T-helper 2 cell treated with Interferon-gamma antibody and Interleukin-4, amounts not matched to agents 5 μg/mL and 100 μg/mL, for 36 hours (primary cell): ENCODE results near the gene ADAM33.

Experiments
- DNase-seq: peaks from one replicate; pipeline ENCODE4 v3.0.0; 2021; ENCODE audit warnings: low spot score
- H3K27ac Mint-ChIP-seq: one replicate; pipeline ENCODE4 v1.8.0; 2021; ENCODE audit warnings: mild to moderate bottlenecking, mixed read lengths
- H3K27me3 Mint-ChIP-seq: one replicate; pipeline ENCODE4 v1.8.0; 2021; ENCODE audit warnings: low read depth, mixed read lengths
- H3K36me3 Mint-ChIP-seq: one replicate; pipeline ENCODE4 v1.8.0; 2021; ENCODE audit warnings: low read depth, mixed read lengths
- H3K4me1 Mint-ChIP-seq: one replicate; pipeline ENCODE4 v1.8.0; 2021; ENCODE audit warnings: low read depth, mixed read lengths
- H3K4me3 Mint-ChIP-seq: one replicate; pipeline ENCODE4 v1.8.0; 2022; ENCODE audit warnings: mild to moderate bottlenecking, moderate library complexity, mixed read lengths
- H3K9me3 Mint-ChIP-seq: one replicate; pipeline ENCODE4 v1.8.0; 2021; ENCODE audit warnings: mixed read lengths

ADAM33 gene

GRCh38 chr20:3687655-3688054 is 5.8 kb upstream of the ADAM33 start:
- DNase-seq: no peak
- peaks cover 28% of the 10 kb centered on the region for H3K27me3 Mint-ChIP-seq
- H3K4me1 Mint-ChIP-seq: no peaks in the 10 kb centered on the region
- H3K4me3 Mint-ChIP-seq: no peak overlapping the region
- H3K27ac Mint-ChIP-seq: no peak overlapping the region
- no peaks in the 10 kb centered on the region for H3K36me3 Mint-ChIP-seq
- H3K9me3 Mint-ChIP-seq: no peaks in the 10 kb centered on the region

- Mint-ChIP-seq H3K4me3 (no peak overlapping the region), H3K27ac (no peak overlapping the region), H3K9me3 (no peaks in the 10 kb centered on the region), H3K4me1 (no peaks in the 10 kb centered on the region), H3K36me3 (no peaks in the 10 kb centered on the region), H3K27me3 (peaks cover 33% of the 10 kb centered on the region)
- DNase-seq: no peak
Measured at GRCh38 chr20:3686867-3687321, 5.1 kb upstream of the ADAM33 start.

- Mint-ChIP-seq H3K4me3 (no peak overlapping the region), H3K27me3 (peaks cover 33% of the 10 kb centered on the region), H3K27ac (no peak overlapping the region), H3K36me3 (no peaks in the 10 kb centered on the region), H3K4me1 (no peaks in the 10 kb centered on the region), H3K9me3 (no peaks in the 10 kb centered on the region)
- no peak for DNase-seq
Measured at GRCh38 chr20:3686421-3686820, 4.6 kb upstream of the ADAM33 start.

- H3K9me3 Mint-ChIP-seq: no peaks in the 10 kb centered on the region
- no peak for DNase-seq
- H3K27me3 Mint-ChIP-seq: peaks cover 42% of the 10 kb centered on the region
- no peak overlapping the region for H3K27ac Mint-ChIP-seq
- H3K4me3 Mint-ChIP-seq: no peak overlapping the region
- no peaks in the 10 kb centered on the region for H3K36me3 Mint-ChIP-seq
- no peaks in the 10 kb centered on the region for H3K4me1 Mint-ChIP-seq
Measured at GRCh38 chr20:3685341-3685740, 3.5 kb upstream of the ADAM33 start.

- Mint-ChIP-seq H3K27ac (no peak overlapping the region), H3K4me1 (peaks cover 2% of the 10 kb centered on the region), H3K9me3 (no peaks in the 10 kb centered on the region), H3K36me3 (no peaks in the 10 kb centered on the region), H3K4me3 (no peak overlapping the region), H3K27me3 (peaks cover 54% of the 10 kb centered on the region)
- DNase-seq: no peak
Measured at GRCh38 chr20:3681352-3681930, 369 bp downstream of the ADAM33 start.

GRCh38 chr20:3680701-3681351 is 984 bp downstream of the ADAM33 start:
- no peak for DNase-seq
- Mint-ChIP-seq H3K36me3 (no peaks in the 10 kb centered on the region), H3K9me3 (no peaks in the 10 kb centered on the region), H3K4me1 (peaks cover 2% of the 10 kb centered on the region), H3K27me3 (peaks cover 58% of the 10 kb centered on the region), H3K27ac (no peak overlapping the region), H3K4me3 (no peak overlapping the region)

GRCh38 chr20:3679749-3680700 is 1.8 kb downstream of the ADAM33 start:
- Mint-ChIP-seq H3K27me3 (peaks cover 61% of the 10 kb centered on the region), H3K27ac (no peak overlapping the region), H3K4me3 (no peak overlapping the region), H3K36me3 (no peaks in the 10 kb centered on the region), H3K4me1 (peaks cover 2% of the 10 kb centered on the region), H3K9me3 (no peaks in the 10 kb centered on the region)
- no peak for DNase-seq

- peaks cover 2% of the 10 kb centered on the region for H3K4me1 Mint-ChIP-seq
- no peaks in the 10 kb centered on the region for H3K36me3 Mint-ChIP-seq
- no peak overlapping the region for H3K27ac Mint-ChIP-seq
- DNase-seq: no peak
- H3K27me3 Mint-ChIP-seq: peaks cover 62% of the 10 kb centered on the region
- no peak overlapping the region for H3K4me3 Mint-ChIP-seq
- no peaks in the 10 kb centered on the region for H3K9me3 Mint-ChIP-seq
Measured at GRCh38 chr20:3678856-3679720, 2.7 kb downstream of the ADAM33 start.

GRCh38 chr20:3678198-3678597 is 3.6 kb downstream of the ADAM33 start:
- H3K4me3 Mint-ChIP-seq: no peak overlapping the region
- no peaks in the 10 kb centered on the region for H3K9me3 Mint-ChIP-seq
- peaks cover 59% of the 10 kb centered on the region for H3K27me3 Mint-ChIP-seq
- no peaks in the 10 kb centered on the region for H3K36me3 Mint-ChIP-seq
- no peak for DNase-seq
- no peak overlapping the region for H3K27ac Mint-ChIP-seq
- H3K4me1 Mint-ChIP-seq: peaks cover 2% of the 10 kb centered on the region

GRCh38 chr20:3677733-3678132 is 4.1 kb downstream of the ADAM33 start:
- no peaks in the 10 kb centered on the region for H3K36me3 Mint-ChIP-seq
- peaks cover 58% of the 10 kb centered on the region for H3K27me3 Mint-ChIP-seq
- H3K4me1 Mint-ChIP-seq: peaks cover 4% of the 10 kb centered on the region
- H3K9me3 Mint-ChIP-seq: no peaks in the 10 kb centered on the region
- no peak for DNase-seq
- H3K4me3 Mint-ChIP-seq: no peak overlapping the region
- H3K27ac Mint-ChIP-seq: no peak overlapping the region

- H3K27me3 Mint-ChIP-seq: peaks cover 50% of the 10 kb centered on the region
- H3K36me3 Mint-ChIP-seq: no peaks in the 10 kb centered on the region
- H3K4me1 Mint-ChIP-seq: peaks cover 6% of the 10 kb centered on the region
- H3K9me3 Mint-ChIP-seq: no peaks in the 10 kb centered on the region
- no peak overlapping the region for H3K27ac Mint-ChIP-seq
- H3K4me3 Mint-ChIP-seq: no peak overlapping the region
- DNase-seq: no peak
Measured at GRCh38 chr20:3674995-3675900, 6.6 kb downstream of the ADAM33 start.

- Mint-ChIP-seq H3K27me3 (peaks cover 50% of the 10 kb centered on the region), H3K4me1 (peaks cover 6% of the 10 kb centered on the region), H3K27ac (no peak overlapping the region), H3K36me3 (no peaks in the 10 kb centered on the region), H3K4me3 (no peak overlapping the region), H3K9me3 (no peaks in the 10 kb centered on the region)
- DNase-seq: no peak
Measured at GRCh38 chr20:3674447-3674846, 7.4 kb downstream of the ADAM33 start.
